NCI-H524 (cell line): ENCODE data around the gene THSD7B.
"Not testable (repeated sequence)": the region's sequence is repeated elsewhere in the genome, so short reads cannot be mapped to it uniquely, and the experiment has no call there.

Source experiments
- DNase-seq, 2 experiments: peaks; one replicate each; lab custom pipeline; 2025; lab: John Stamatoyannopoulos, UW

THSD7B gene

GRCh38 chr2:136932700-136933099, 167.4 kb downstream of the THSD7B start:
- peak; percentile 47 to 58 for DNase-seq

- no peak for DNase-seq
These were observed 169.8 kb downstream of the THSD7B start for GRCh38 chr2:136935119-136935518.

- no peak for DNase-seq
These were observed 190.7 kb downstream of the THSD7B start for GRCh38 chr2:136956050-136956449.

GRCh38 chr2:136957044-136957443, 191.7 kb downstream of the THSD7B start:
- no peak for DNase-seq

GRCh38 chr2:136962105-136962725, 196.9 kb downstream of the THSD7B start:
- no peak for DNase-seq

GRCh38 chr2:136966485-136966884, 201.1 kb downstream of the THSD7B start:
- no peak for DNase-seq

GRCh38 chr2:136980303-136980702, 215.0 kb downstream of the THSD7B start:
- no peak for DNase-seq

- not testable (repeated sequence) for DNase-seq
These were observed 216.3 kb downstream of the THSD7B start for GRCh38 chr2:136981689-136982088.

- peak in 1 of 2 experiments; percentile 10 for DNase-seq
These were observed 219.7 kb downstream of the THSD7B start for GRCh38 chr2:136985044-136985443.

- no peak for DNase-seq
These were observed 221.4 kb downstream of the THSD7B start for GRCh38 chr2:136986605-136987221.

GRCh38 chr2:136990316-136990715, 225.0 kb downstream of the THSD7B start:
- DNase-seq = peak; percentile 24 to 52

GRCh38 chr2:136994793-136995192, 229.4 kb downstream of the THSD7B start:
- no peak for DNase-seq

GRCh38 chr2:136997557-136997956, 232.2 kb downstream of the THSD7B start:
- DNase-seq = no peak

- DNase-seq = no peak
These were observed 235.5 kb downstream of the THSD7B start for GRCh38 chr2:137000811-137001210.

- DNase-seq = no peak
These were observed 237.6 kb downstream of the THSD7B start for GRCh38 chr2:137002896-137003295.

- no peak for DNase-seq
These were observed 239.9 kb downstream of the THSD7B start for GRCh38 chr2:137005210-137005609.

- DNase-seq = no peak
These were observed 242.6 kb downstream of the THSD7B start for GRCh38 chr2:137007938-137008337.

- no peak for DNase-seq
These were observed 244.6 kb downstream of the THSD7B start for GRCh38 chr2:137009953-137010352.

- DNase-seq = no peak
These were observed 255.3 kb downstream of the THSD7B start for GRCh38 chr2:137020452-137021196.

- DNase-seq = no peak
These were observed 256.4 kb downstream of the THSD7B start for GRCh38 chr2:137021763-137022162.

GRCh38 chr2:137023205-137023604, 257.9 kb downstream of the THSD7B start:
- no peak for DNase-seq

GRCh38 chr2:137031731-137032130, 266.4 kb downstream of the THSD7B start:
- no peak for DNase-seq

GRCh38 chr2:137036619-137037018, 271.3 kb downstream of the THSD7B start:
- no peak for DNase-seq
